CD4-positive, alpha-beta T cell treated with Interleukin-6 at 100 ng/mL for 8 hours (primary cell): ENCODE measurements around the gene CRIP1.

Source experiments
- DNase-seq: peaks from one replicate; pipeline ENCODE4 v3.0.0-alpha.2; 2020; ENCODE audit warnings: mixed read lengths, low spot score

Gene CRIP1

GRCh38 chr14:105507247-105507646, 20.6 kb downstream of the CRIP1 start:
- no peak for DNase-seq

DNA sequence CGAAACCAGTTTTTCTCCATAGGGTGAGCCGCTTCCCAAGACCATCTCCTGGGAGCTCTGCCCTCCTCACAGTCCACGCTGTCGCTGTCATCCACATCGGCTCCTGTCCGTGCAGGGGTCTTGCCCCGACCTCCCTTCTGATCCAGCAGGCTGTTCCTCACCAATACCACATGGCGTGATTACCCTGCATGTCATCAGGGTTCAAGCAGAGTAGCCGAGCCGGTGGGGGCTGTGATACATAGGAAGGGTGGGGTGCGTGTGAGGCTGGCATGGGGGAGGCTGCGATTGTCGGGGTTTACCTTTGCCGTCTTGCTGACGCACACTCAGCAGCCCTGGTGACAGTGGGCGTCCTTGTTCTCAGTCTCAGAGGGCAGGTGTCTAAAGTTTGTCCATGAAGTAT, 21.4 kb downstream of the CRIP1 start:
- no peak for DNase-seq

- DNase-seq, result no peak
Observed at GRCh38 chr14:105508601-105509000, 21.9 kb downstream of the CRIP1 start.

DNA sequence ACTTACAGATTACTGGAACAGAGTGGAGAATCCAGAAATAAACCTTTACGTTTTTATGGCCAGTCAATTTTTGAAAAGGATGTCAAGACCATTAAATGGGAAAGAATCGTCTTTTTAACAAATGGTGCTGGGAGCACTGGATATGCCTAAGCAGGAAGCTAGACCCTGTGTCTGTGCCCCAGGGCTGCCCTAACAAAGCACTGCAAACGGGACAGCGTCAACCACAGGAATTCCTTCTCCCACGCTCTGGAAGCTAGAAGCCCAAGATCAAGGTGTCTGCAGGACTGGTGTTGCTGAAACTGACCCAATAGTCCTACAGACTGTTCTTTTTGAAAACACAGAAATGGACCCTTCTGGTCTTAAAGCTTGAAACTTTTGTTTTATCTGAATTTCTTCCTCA, 30.4 kb downstream of the CRIP1 start:
- DNase-seq, result no peak

DNA sequence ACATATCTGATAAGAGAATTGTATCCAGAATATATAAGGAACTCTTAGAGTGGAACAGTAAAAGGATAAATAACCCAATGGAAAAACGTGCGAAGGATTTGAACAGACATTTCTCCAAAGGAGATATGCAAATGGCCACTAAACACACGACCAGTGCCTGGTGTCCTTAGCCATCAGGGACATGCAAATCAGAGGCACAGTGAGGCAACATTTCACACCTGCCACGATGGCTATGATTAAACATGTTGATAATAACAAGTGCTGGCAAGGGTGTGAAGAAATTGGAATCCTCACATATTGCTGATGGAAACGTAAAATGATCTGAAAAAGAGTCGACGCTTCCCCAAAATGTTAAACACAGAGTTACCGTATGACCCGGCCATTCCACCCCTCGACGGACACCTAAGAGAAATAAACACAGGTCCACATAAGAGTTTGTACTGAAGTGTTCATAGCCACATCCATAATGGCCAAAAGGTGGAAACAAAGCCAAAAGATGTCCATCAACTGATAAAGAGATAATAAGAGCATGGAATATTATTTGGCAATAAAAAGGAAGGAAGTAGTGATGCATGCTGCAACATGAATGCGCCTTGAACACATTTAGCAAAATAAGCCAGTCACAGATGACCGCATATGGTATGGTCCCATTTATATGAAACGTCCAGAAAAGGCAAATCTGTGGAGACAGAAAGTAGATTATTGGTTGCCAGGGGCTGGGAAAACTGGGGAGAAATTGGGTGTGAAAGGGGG, 33.4 kb downstream of the CRIP1 start:
- no peak for DNase-seq

GRCh38 chr14:105525326-105525725, 38.6 kb downstream of the CRIP1 start:
- no peak for DNase-seq

GRCh38 chr14:105525861-105526775, 39.4 kb downstream of the CRIP1 start, which contains the start of gene TMEM121:
TSS of gene TMEM121 (plus strand) at chr14:105526583. CDS start at chr14:105528835, 2,252 bp downstream.
- DNase-seq, result no peak

- no peak for DNase-seq
Observed at GRCh38 chr14:105526776-105527380, 40.2 kb downstream of the CRIP1 start.

DNA sequence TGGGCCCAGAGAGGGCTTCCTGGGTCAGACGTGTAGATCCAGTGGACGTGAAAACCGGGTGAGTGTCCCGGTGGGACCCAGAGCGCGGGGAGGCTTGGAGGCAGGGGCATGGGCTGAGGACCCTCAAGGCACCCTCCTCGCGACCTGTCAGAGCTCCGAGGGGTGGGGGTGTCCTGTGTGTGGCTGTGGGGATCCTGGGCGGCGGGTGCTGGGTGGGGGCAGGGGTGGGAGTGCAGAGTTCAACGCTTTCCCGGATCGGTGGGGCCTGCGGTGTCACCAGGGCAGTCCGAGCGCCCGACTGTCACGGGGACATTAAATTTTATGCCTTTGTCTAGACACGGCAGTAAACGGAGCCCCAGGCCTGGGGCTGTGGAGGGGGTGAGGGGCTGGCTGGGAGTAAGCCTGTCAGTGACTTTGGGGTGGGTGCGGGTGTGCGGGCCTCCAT, 40.7 kb downstream of the CRIP1 start:
- DNase-seq, result no peak

- DNase-seq, result peak; percentile 71
Observed at GRCh38 chr14:105527826-105528585, 41.3 kb downstream of the CRIP1 start.

DNA sequence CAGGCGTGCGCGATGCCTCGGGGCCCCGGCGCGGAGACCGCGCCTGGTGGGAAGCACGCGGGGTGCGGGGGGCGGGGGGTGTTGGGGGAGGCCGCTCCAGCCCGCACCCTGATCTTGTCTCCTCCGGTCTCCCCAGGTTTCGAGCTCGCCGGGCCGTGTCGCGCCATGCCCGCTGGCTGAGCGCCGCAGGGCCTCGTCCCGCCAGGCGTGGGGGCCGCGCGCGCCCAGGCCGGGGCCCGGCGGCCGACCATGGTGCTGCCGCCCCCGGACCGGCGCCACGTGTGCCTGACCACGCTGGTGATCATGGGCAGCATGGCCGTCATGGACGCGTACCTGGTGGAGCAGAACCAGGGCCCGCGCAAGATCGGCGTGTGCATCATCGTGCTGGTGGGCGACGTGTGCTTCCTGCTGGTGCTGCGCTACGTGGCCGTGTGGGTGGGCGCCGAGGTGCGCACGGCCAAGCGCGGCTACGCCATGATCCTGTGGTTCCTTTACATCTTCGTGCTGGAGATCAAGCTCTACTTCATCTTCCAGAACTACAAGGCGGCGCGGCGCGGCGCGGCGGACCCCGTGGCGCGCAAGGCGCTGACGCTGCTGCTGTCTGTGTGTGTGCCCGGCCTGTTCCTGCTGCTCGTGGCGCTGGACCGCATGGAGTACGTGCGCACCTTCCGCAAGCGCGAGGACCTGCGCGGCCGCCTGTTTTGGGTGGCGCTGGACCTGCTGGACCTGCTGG, 42.1 kb downstream of the CRIP1 start:
- DNase-seq, result no peak

- DNase-seq, result no peak
Observed at GRCh38 chr14:105529319-105529568, 42.6 kb downstream of the CRIP1 start.

DNA sequence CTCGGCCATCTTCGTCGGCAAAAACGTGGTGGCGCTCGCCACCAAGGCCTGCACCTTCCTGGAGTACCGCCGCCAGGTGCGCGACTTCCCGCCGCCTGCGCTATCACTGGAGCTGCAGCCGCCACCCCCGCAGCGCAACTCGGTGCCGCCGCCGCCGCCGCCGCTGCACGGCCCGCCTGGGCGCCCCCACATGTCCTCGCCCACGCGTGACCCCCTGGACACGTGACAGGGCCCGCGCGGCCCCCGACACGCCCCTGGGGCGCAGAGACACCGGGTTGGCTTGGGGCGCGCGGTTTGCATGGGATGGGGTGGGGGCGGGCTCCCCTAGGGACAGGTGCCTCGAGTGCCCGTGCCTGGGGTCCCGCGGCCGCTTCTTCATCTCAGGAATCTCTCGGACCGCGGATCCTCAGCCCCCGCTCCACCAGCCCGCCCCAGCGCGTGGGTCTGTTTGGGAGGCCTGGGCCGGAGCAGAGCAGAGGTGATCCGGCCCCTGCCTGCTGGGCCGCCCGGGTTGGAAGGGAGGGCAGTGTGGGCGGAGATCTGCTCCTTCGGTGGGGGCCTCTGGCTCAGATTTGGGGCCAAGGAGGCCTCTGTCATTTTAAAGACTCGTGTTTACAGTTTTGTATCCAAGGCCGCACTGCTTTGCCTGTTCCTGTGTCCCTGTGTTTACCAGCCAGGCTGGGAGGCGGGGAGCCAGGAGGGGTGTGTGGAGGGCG, 43.0 kb downstream of the CRIP1 start:
- DNase-seq, result no peak

DNA sequence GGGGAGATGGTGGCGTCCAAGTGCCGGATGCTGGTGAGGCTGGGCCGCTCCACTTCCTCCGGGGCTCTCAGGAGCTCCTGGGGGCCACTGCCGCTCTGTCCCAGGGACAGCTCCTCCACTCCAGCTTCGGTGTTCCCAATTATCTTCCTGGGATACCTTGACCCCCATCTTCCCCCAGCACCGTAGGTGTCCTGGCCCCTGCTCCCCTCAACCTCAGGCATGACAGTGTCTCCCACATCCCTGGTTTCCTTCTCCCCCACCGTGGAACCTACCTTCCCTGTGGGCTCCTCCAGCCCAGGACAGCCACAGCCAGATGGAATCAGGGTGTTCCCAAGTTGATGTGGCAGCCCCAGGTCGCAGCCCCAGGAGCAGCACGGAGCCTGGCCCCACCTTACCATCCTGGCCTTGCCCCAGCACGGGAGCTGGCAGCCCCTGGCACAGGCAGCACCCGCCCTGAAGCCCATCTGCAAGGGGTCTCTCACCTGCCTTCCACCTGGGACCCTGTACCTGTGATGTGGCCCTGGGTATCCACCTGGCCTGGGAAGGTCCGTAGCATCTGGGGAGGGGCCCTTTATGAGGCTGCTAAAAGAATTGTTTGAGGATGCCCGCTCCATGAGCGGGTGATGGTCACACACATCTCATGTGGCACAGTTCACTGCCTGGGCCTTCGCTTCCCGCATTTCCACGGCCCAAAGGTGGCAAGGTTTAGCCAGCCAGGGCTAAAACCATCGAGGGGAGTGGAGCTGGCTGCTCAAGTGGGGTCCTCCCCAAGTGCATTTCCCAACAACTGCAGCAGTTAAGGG, 43.8 kb downstream of the CRIP1 start:
- DNase-seq, result no peak

- no peak for DNase-seq
Observed at GRCh38 chr14:105531088-105531893, 44.6 kb downstream of the CRIP1 start.

- no peak for DNase-seq
Observed at GRCh38 chr14:105531894-105532623, 45.4 kb downstream of the CRIP1 start.

DNA sequence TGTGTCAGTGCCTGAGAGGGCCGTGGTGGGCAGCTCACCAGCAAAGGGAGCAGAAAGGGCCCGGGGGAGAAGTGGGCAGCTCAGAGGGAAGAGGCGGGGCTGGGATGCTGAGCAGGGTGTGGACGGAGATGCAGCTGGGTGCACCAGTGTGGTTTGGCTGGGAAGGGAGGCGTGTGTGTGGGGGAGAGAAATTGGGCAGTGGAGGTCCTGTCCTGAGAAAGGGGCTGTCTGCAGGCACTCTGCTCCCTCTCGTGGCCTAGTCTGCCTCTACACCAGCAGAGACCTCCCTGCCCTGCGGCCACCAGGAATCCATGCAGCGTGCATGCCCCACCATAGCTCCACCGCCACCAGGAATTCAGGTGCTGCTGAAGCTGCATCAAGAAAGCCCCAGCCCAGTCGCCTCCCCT, 46.1 kb downstream of the CRIP1 start:
- no peak for DNase-seq

- DNase-seq, result no peak
Observed at GRCh38 chr14:105533391-105533790, 46.7 kb downstream of the CRIP1 start.
